Panc1 (cell line): ENCODE results near the gene IL19. TPM values are rescaled to one million over a fixed set of nuclear protein-coding genes. Genes with fewer than 3 reads are reported as not detected.

ENCODE experiments used
- ATAC-seq: fragments of 200-7000 bp; cut with Tn5 transposase; 2 replicates; pipeline ENCODE4 v1.9.1; 2020; ENCODE audit warnings: mild to moderate bottlenecking, moderate library complexity
- BruUV-seq: library from RNA; stranded (reverse); fragments of 400-500 nt; replicated peaks from 2 replicates; lab custom pipeline; 2021; lab: Mats Ljungman, UMichigan
- CTCF ChIA-PET: fragments of 300-600 bp; sonication (Branson Sonifier 250); formaldehyde crosslinking; loops from one replicate; lab custom pipeline; 2022; ENCODE audit warnings: antibody characterized with exemption; lab: Charles Lee
- POLR2A ChIA-PET: fragments of 300-600 bp; sonication (Branson Sonifier 250); formaldehyde crosslinking; loops from one replicate; lab custom pipeline; 2022; ENCODE audit warnings: antibody characterized with exemption; lab: Charles Lee
- DNase-seq: peaks from one replicate; pipeline ENCODE4 v3.0.0-alpha.2; 2010; ENCODE audit warnings: low read depth, low spot score
- H3K27ac ChIP-seq: 2 replicates; pipeline ENCODE4 v1.5.1; 2011; ENCODE audit warnings: mild to moderate bottlenecking, low read length, inconsistent platforms
- H3K27me3 ChIP-seq: fragments of 200-500 bp; sonication (Bioruptor generic); 2 replicates; pipeline ENCODE4 v1.6.0; 2014; ENCODE audit warnings: low read length, inconsistent platforms; ENCODE audit not compliant: control insufficient read depth, insufficient read depth
- H3K36me3 ChIP-seq: fragments of 200-500 bp; sonication (Bioruptor generic); 2 replicates; pipeline ENCODE4 v1.5.1; 2014; ENCODE audit warnings: inconsistent platforms, mild to moderate bottlenecking, low read length, moderate library complexity; ENCODE audit not compliant: control insufficient read depth, insufficient read depth
- H3K4me1 ChIP-seq: 2 replicates; pipeline ENCODE4 v1.5.1; 2011; ENCODE audit warnings: inconsistent platforms, mild to moderate bottlenecking, low read length, moderate library complexity; ENCODE audit not compliant: control insufficient read depth, insufficient read depth
- H3K4me3 ChIP-seq, 2 experiments: 2 replicates each; pipeline ENCODE4 v1.5.1; 2011 to 2012; ENCODE audit warnings: low read depth in 2 of 2, low read length in 2 of 2, mild to moderate bottlenecking in 2 of 2, inconsistent platforms in 1 of 2, moderate library complexity in 1 of 2
- H3K9me3 ChIP-seq: fragments of 200-500 bp; sonication (Bioruptor generic); 2 replicates; pipeline ENCODE4 v1.5.1; 2014; ENCODE audit warnings: low read depth, mild to moderate bottlenecking, inconsistent platforms, low read length, moderate library complexity; ENCODE audit not compliant: control insufficient read depth, insufficient read depth
- CTCF ChIP-seq: fragments of 450-650 bp; IDR thresholded peaks from 2 replicates; pipeline ENCODE4 v1.5.1; 2017; ENCODE audit warnings: mild to moderate bottlenecking
- POLR2AphosphoS5 ChIP-seq: IDR thresholded peaks from 2 replicates; pipeline ENCODE4 v1.6.1; 2012; ENCODE audit warnings: mild to moderate bottlenecking, low read depth, low read length, moderate library complexity
- SIN3A ChIP-seq: IDR thresholded peaks from 2 replicates; pipeline ENCODE4 v1.6.1; 2012; ENCODE audit warnings: low read depth, mild to moderate bottlenecking, low read length, moderate library complexity, borderline replicate concordance; ENCODE audit not compliant: insufficient read depth
- TCF7L2 ChIP-seq: IDR thresholded peaks from 2 replicates; pipeline ENCODE4 v1.6.1; 2011; ENCODE audit warnings: mild to moderate bottlenecking, low read depth, low read length, inconsistent platforms
- in situ Hi-C: cut with HindIII; loops from 2 replicates; pipeline ENCODE4 v1.10.0; 2016; ENCODE audit warnings: low sequenced_read_pairs, low pct_unique_long_range_greater_than_20kb
- intact Hi-C: fragments of 100-400 bp; cut with micrococcal nuclease; formaldehyde crosslinking; loops from one replicate; pipeline ENCODE4 v1.10.0; 2022; ENCODE audit not compliant: unreplicated experiment
- total RNA-seq: library from RNA; stranded (reverse); gene quantifications from one replicate; pipeline ENCODE4 v1.2.1, GENCODE V29; 2021; ENCODE audit not compliant: unreplicated experiment
- TF ChIP-seq, protein P1 (sequence below), 2 experiments: IDR thresholded peaks; 2 replicates each; pipeline ENCODE4 v1.6.1; 2011 to 2012; ENCODE audit warnings: low read depth in 2 of 2, control low read depth in 1 of 2, low read length in 1 of 2, mild to moderate bottlenecking in 1 of 2, moderate library complexity in 1 of 2; ENCODE audit not compliant: insufficient read depth in 1 of 2

Gene IL19
- total RNA-seq, 1 experiment from 2014 or later = not detected

DNA sequence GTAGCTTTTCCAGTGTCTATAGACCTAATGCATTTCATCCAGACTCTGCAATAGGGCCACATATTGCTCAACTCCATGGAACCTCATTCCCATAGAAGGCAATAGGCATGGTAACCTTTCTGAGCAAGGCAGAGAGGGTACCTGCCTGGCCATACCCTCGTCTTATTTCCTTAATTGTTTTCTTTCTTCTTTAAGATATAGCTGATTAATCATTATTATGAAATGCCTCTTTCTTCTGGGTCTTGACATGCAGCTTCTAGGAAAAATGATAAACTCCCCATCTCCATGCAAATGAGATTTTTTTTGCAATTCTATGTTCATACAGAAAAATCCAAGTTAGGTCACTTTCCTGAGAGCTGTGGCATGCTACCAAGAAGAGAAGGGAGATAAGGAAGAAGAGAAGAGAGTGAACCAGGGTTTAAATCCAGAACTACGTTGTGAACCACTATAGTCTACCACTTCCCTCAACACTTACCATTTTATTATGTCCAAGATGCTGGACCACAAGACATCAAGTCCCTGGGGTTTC lies 61.8 kb downstream of the IL19 start:
- no peaks in the 10 kb centered on the region for H3K4me1 ChIP-seq
- H3K9me3 ChIP-seq = no peaks in the 10 kb centered on the region
- TF ChIP-seq CTCF = no peak
- TF ChIP-seq POLR2AphosphoS5 = no peak
- intact Hi-C loops = no loop called here
- H3K36me3 ChIP-seq = no peaks in the 10 kb centered on the region
- POLR2A ChIA-PET = interaction anchor here (0.9 kb wide), 1 partner anchor 104 kb away, joined by 3 read pairs; no protein-coding TSS in a partner anchor
- in situ Hi-C loops = no loop called here
- DNase-seq (no peak), ATAC-seq (no peak)
- H3K4me3 ChIP-seq = no peak overlapping the region
- H3K27ac ChIP-seq = no peak overlapping the region
- CTCF ChIA-PET = no interaction called here
- no TSS peak for BruUV-seq
- H3K27me3 ChIP-seq = peaks cover 30% of the 10 kb centered on the region

DNA sequence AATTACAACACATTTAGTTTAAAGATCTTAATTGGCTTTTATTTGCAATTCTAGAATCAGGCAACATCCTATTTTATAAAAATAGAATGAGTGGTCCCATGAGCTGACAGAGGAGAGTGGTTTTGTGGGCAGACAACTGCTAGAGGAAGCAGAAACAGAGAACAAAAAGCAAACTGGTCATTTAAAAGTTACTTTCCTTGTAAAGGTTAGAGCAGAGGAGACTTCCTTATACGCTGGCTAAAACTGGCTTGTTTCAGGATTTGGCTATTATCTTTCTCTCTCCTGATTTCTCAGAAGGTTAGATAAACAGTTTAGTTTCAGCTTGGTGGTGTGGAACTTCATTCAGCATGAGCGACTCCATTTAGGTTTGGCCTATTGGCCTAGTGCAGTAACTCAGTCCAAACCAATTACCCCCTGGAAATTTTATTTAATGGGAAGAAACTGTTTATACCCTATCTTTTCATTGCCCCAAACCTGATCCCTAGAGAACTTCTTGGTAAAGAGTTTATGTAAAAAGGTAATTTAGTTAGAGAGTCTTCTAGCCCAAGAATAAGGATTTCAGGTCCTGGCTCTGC lies 62.6 kb downstream of the IL19 start:
- no peaks in the 10 kb centered on the region for H3K36me3 ChIP-seq
- in situ Hi-C loops (no loop called here), intact Hi-C loops (no loop called here)
- no TSS peak for BruUV-seq
- no peak for DNase-seq
- no peak for ATAC-seq
- H3K4me1 ChIP-seq = no peaks in the 10 kb centered on the region
- peaks cover 31% of the 10 kb centered on the region for H3K27me3 ChIP-seq
- POLR2A ChIA-PET = interaction anchor here (0.9 kb wide), 1 partner anchor 104 kb away, joined by 3 read pairs; no protein-coding TSS in a partner anchor
- CTCF ChIA-PET = no interaction called here
- TF ChIP-seq, protein P1, sequence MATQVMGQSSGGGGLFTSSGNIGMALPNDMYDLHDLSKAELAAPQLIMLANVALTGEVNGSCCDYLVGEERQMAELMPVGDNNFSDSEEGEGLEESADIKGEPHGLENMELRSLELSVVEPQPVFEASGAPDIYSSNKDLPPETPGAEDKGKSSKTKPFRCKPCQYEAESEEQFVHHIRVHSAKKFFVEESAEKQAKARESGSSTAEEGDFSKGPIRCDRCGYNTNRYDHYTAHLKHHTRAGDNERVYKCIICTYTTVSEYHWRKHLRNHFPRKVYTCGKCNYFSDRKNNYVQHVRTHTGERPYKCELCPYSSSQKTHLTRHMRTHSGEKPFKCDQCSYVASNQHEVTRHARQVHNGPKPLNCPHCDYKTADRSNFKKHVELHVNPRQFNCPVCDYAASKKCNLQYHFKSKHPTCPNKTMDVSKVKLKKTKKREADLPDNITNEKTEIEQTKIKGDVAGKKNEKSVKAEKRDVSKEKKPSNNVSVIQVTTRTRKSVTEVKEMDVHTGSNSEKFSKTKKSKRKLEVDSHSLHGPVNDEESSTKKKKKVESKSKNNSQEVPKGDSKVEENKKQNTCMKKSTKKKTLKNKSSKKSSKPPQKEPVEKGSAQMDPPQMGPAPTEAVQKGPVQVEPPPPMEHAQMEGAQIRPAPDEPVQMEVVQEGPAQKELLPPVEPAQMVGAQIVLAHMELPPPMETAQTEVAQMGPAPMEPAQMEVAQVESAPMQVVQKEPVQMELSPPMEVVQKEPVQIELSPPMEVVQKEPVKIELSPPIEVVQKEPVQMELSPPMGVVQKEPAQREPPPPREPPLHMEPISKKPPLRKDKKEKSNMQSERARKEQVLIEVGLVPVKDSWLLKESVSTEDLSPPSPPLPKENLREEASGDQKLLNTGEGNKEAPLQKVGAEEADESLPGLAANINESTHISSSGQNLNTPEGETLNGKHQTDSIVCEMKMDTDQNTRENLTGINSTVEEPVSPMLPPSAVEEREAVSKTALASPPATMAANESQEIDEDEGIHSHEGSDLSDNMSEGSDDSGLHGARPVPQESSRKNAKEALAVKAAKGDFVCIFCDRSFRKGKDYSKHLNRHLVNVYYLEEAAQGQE (IDR thresholded peaks at IDR 0.05; ENCODE audit: insufficient read depth in 1 of 2, low read depth in 2 of 2, low read length in 1 of 2) = no peak
- TF ChIP-seq SIN3A (no peak), CTCF (no peak), TCF7L2 (no peak), POLR2AphosphoS5 (no peak)
- no peak overlapping the region for H3K4me3 ChIP-seq
- no peak overlapping the region for H3K27ac ChIP-seq
- no peaks in the 10 kb centered on the region for H3K9me3 ChIP-seq
